ENCODE results near the gene WDR26.
"Not testable (repeated sequence)": the region's sequence is repeated elsewhere in the genome, so short reads cannot be mapped to it uniquely, and the experiment has no call there.

The WDR26 gene

GRCh38 chr1:224373008-224373590 is 61.5 kb downstream of the WDR26 start:
- WGBS, 2 experiments (ENCODE audit: insufficient coverage in 2 of 2), result 96% methylated on average over 3 to 5 of the region's 5 CpGs
- Histone ChIP-seq H3K27ac (ENCODE audit: low read depth, low read length, severe bottlenecking) (no peak overlapping the region), H3K36me3 (ENCODE audit: control insufficient read depth, insufficient read depth, low read length) (peaks cover 95% of the 10 kb centered on the region), H3K4me1 (ENCODE audit: control insufficient read depth, insufficient read depth, low read length, poor library complexity, severe bottlenecking) (no peaks in the 10 kb centered on the region), H3K4me3 (ENCODE audit: extremely low read depth, insufficient read depth, low read length, poor library complexity, severe bottlenecking) (no peak overlapping the region), H3K9me3 (ENCODE audit: control insufficient read depth, low read length) (no peaks in the 10 kb centered on the region)

- Histone ChIP-seq H3K27ac (ENCODE audit: low read depth, low read length, severe bottlenecking) (no peak overlapping the region), H3K4me3 (ENCODE audit: extremely low read depth, insufficient read depth, low read length, poor library complexity, severe bottlenecking) (no peak overlapping the region), H3K4me1 (ENCODE audit: control insufficient read depth, insufficient read depth, low read length, poor library complexity, severe bottlenecking) (no peaks in the 10 kb centered on the region), H3K36me3 (ENCODE audit: control insufficient read depth, insufficient read depth, low read length) (peaks cover 98% of the 10 kb centered on the region), H3K9me3 (ENCODE audit: control insufficient read depth, low read length) (no peaks in the 10 kb centered on the region)
- 93 to 100% methylated on average over 3 of the region's 5 CpGs for WGBS, 2 experiments (ENCODE audit: insufficient coverage in 2 of 2)
Observed at GRCh38 chr1:224368409-224368808, 66.2 kb downstream of the WDR26 start.

- H3K9me3 ChIP-seq (ENCODE audit: control insufficient read depth, low read length), result no peaks in the 10 kb centered on the region
- no peak overlapping the region for H3K4me3 ChIP-seq (ENCODE audit: extremely low read depth, insufficient read depth, low read length, poor library complexity, severe bottlenecking)
- WGBS, 2 experiments (ENCODE audit: insufficient coverage in 2 of 2), result 90 to 98% methylated on average over 3 of the region's 3 CpGs
- H3K36me3 ChIP-seq (ENCODE audit: control insufficient read depth, insufficient read depth, low read length), result peaks cover 48% of the 10 kb centered on the region
- no peak overlapping the region for H3K27ac ChIP-seq (ENCODE audit: low read depth, low read length, severe bottlenecking)
- H3K4me1 ChIP-seq (ENCODE audit: control insufficient read depth, insufficient read depth, low read length, poor library complexity, severe bottlenecking), result peaks cover 9% of the 10 kb centered on the region
Observed at GRCh38 chr1:224359207-224359606, 75.4 kb downstream of the WDR26 start.

- Histone ChIP-seq H3K27ac (ENCODE audit: low read depth, low read length, severe bottlenecking) (no peak overlapping the region), H3K36me3 (ENCODE audit: control insufficient read depth, insufficient read depth, low read length) (peaks cover 38% of the 10 kb centered on the region)
- WGBS, 2 experiments (ENCODE audit: insufficient coverage in 2 of 2), result 83% methylated on average over 3 of the region's 4 CpGs; no CpG with 5 or more reads in 1 of the 2 experiments
Observed at GRCh38 chr1:224358237-224358636, 76.4 kb downstream of the WDR26 start.

GRCh38 chr1:224357626-224358124 is 76.9 kb downstream of the WDR26 start:
- Histone ChIP-seq H3K9me3 (ENCODE audit: control insufficient read depth, low read length) (no peaks in the 10 kb centered on the region), H3K27ac (ENCODE audit: low read depth, low read length, severe bottlenecking) (no peak overlapping the region), H3K4me3 (ENCODE audit: extremely low read depth, insufficient read depth, low read length, poor library complexity, severe bottlenecking) (peak overlapping the region; percentile 85), H3K4me1 (ENCODE audit: control insufficient read depth, insufficient read depth, low read length, poor library complexity, severe bottlenecking) (peaks cover 9% of the 10 kb centered on the region), H3K36me3 (ENCODE audit: control insufficient read depth, insufficient read depth, low read length) (peaks cover 33% of the 10 kb centered on the region)
- 31 to 51% methylated on average over 4 to 8 of the region's 9 CpGs for WGBS, 2 experiments (ENCODE audit: insufficient coverage in 2 of 2)

More at GRCh38 chr1:224358237-224358636, 76.4 kb downstream of the WDR26 start:
- Histone ChIP-seq H3K4me1 (ENCODE audit: control insufficient read depth, insufficient read depth, low read length, poor library complexity, severe bottlenecking) (peaks cover 9% of the 10 kb centered on the region), H3K4me3 (ENCODE audit: extremely low read depth, insufficient read depth, low read length, poor library complexity, severe bottlenecking) (peak overlapping the region; percentile 85), H3K9me3 (ENCODE audit: control insufficient read depth, low read length) (no peaks in the 10 kb centered on the region)

- peak within 1 kb of the TSS; percentile 85 for H3K4me3 ChIP-seq (ENCODE audit: extremely low read depth, insufficient read depth, low read length, poor library complexity, severe bottlenecking)
- H3K36me3 ChIP-seq (ENCODE audit: control insufficient read depth, insufficient read depth, low read length), result peaks cover 30% of the 10 kb centered on the region
- H3K4me1 ChIP-seq (ENCODE audit: control insufficient read depth, insufficient read depth, low read length, poor library complexity, severe bottlenecking), result peaks cover 9% of the 10 kb centered on the region
- H3K9me3 ChIP-seq (ENCODE audit: control insufficient read depth, low read length), result no peaks in the 10 kb centered on the region
- 0% methylated on average over 52 to 66 of the region's 78 CpGs for WGBS, 2 experiments (ENCODE audit: insufficient coverage in 2 of 2)
- peak within 1 kb of the TSS; percentile 36 for H3K27ac ChIP-seq (ENCODE audit: low read depth, low read length, severe bottlenecking)
Observed at GRCh38 chr1:224356685-224357625, 77.6 kb downstream of the WDR26 start, which contains the start of gene CNIH4. TSS of gene CNIH4 (plus strand) at chr1:224356879. CDS start at chr1:224356925, 46 bp downstream.

- 88 to 98% methylated on average over 2 to 3 of the region's 5 CpGs for WGBS, 2 experiments (ENCODE audit: insufficient coverage in 2 of 2)
- H3K36me3 ChIP-seq (ENCODE audit: control insufficient read depth, insufficient read depth, low read length), result peaks cover 7% of the 10 kb centered on the region
- no peaks in the 10 kb centered on the region for H3K9me3 ChIP-seq (ENCODE audit: control insufficient read depth, low read length)
- H3K4me3 ChIP-seq (ENCODE audit: extremely low read depth, insufficient read depth, low read length, poor library complexity, severe bottlenecking), result no peak overlapping the region
- no peak overlapping the region for H3K27ac ChIP-seq (ENCODE audit: low read depth, low read length, severe bottlenecking)
- peaks cover 9% of the 10 kb centered on the region for H3K4me1 ChIP-seq (ENCODE audit: control insufficient read depth, insufficient read depth, low read length, poor library complexity, severe bottlenecking)
Observed at GRCh38 chr1:224353975-224354925, 80.3 kb downstream of the WDR26 start.

GRCh38 chr1:224352436-224353085 is 82.0 kb downstream of the WDR26 start:
- 93 to 95% methylated on average over 24 to 49 of the region's 49 CpGs for WGBS, 2 experiments (ENCODE audit: insufficient coverage in 2 of 2)
- not testable (repeated sequence) for H3K4me1 ChIP-seq (ENCODE audit: control insufficient read depth, insufficient read depth, low read length, poor library complexity, severe bottlenecking); H3K9me3 ChIP-seq (ENCODE audit: control insufficient read depth, low read length); H3K27ac ChIP-seq (ENCODE audit: low read depth, low read length, severe bottlenecking); H3K36me3 ChIP-seq (ENCODE audit: control insufficient read depth, insufficient read depth, low read length); H3K4me3 ChIP-seq (ENCODE audit: extremely low read depth, insufficient read depth, low read length, poor library complexity, severe bottlenecking)

- H3K4me3 ChIP-seq (ENCODE audit: extremely low read depth, insufficient read depth, low read length, poor library complexity, severe bottlenecking); H3K9me3 ChIP-seq (ENCODE audit: control insufficient read depth, low read length); H3K27ac ChIP-seq (ENCODE audit: low read depth, low read length, severe bottlenecking); H3K36me3 ChIP-seq (ENCODE audit: control insufficient read depth, insufficient read depth, low read length); H3K4me1 ChIP-seq (ENCODE audit: control insufficient read depth, insufficient read depth, low read length, poor library complexity, severe bottlenecking): not testable (repeated sequence)
- 94 to 100% methylated on average over 3 to 13 of the region's 30 CpGs for WGBS, 2 experiments (ENCODE audit: insufficient coverage in 2 of 2)
Observed at GRCh38 chr1:224349716-224350115, 84.9 kb downstream of the WDR26 start.

- H3K9me3 ChIP-seq (ENCODE audit: control insufficient read depth, low read length), result peaks cover 14% of the 10 kb centered on the region
- WGBS, 2 experiments (ENCODE audit: insufficient coverage in 2 of 2), result no CpG with 5 or more reads among the region's 2 CpGs
- no peak overlapping the region for H3K27ac ChIP-seq (ENCODE audit: low read depth, low read length, severe bottlenecking)
- no peak overlapping the region for H3K4me3 ChIP-seq (ENCODE audit: extremely low read depth, insufficient read depth, low read length, poor library complexity, severe bottlenecking)
- no peaks in the 10 kb centered on the region for H3K4me1 ChIP-seq (ENCODE audit: control insufficient read depth, insufficient read depth, low read length, poor library complexity, severe bottlenecking)
- H3K36me3 ChIP-seq (ENCODE audit: control insufficient read depth, insufficient read depth, low read length), result no peaks in the 10 kb centered on the region
Observed at GRCh38 chr1:224348137-224348536, 86.5 kb downstream of the WDR26 start.
